Measurements from ENCODE around the gene CDC37. TPM values are rescaled to one million over a fixed set of nuclear protein-coding genes. Genes with fewer than 3 reads are reported as not detected.
A peak's percentile ranks its signal among the peaks of the same experiment; 100 is the strongest.

Gene CDC37
- total RNA-seq, 1 experiment from 2014 or later: 260 TPM

GRCh38 chr19:10404888-10405820 lies 1.8 kb upstream of the CDC37 start (continued):
- TF ChIP-seq ZBTB33 (IDR thresholded peaks at IDR 0.05; ENCODE audit: extremely low read depth, insufficient replicate concordance, low read length) (no peak), ZNF274 (IDR thresholded peaks at IDR 0.05; ENCODE audit: low read depth, low read length) (no peak), SP1 (IDR thresholded peaks at IDR 0.05; ENCODE audit: low read depth) (no peak), YY1 (IDR thresholded peaks at IDR 0.05; ENCODE audit: extremely low read depth, insufficient replicate concordance, low read depth, low read length) (no peak), ZFX (IDR thresholded peaks at IDR 0.05) (no peak), CBX3 (IDR thresholded peaks at IDR 0.05; ENCODE audit: low read depth) (no peak), CEBPB (IDR thresholded peaks at IDR 0.05; ENCODE audit: low read depth) (no peak), FOSL1 (IDR thresholded peaks at IDR 0.05; ENCODE audit: low read depth) (no peak), RAD21 (IDR thresholded peaks at IDR 0.05; ENCODE audit: low read depth) (no peak)

DNA sequence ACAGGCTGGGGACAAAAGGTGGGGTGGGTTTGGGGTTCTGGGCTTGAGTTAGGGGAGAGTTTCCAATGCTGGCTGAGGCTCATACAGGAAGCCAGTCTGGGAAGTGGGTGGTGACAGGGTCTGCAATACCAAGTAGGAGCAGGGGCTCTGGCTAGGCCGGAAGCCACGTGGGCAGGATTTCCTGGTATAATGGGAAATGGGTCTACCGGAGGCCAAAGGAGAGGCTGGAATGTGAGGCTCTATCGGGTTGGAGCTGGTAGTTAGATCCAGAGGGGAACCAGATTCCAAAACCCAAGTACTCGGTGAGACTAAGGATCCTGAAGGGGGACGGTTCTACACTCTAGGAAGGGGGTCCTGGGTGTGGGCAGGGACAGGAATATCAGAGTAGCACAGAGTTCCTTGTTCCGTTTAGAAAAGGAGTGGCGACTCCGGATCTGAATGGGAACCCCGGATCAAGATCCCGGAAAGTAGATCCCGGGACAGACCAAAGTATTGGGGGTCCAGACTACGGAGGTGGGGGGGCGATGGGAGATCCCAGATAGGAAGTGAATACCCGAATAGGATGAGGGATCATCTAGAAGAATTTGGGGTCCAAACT lies 802 bp downstream of the CDC37 start:
- H3K9ac ChIP-seq (ENCODE audit: low read length): peak overlapping the region; percentile 97
- H3K79me2 ChIP-seq (ENCODE audit: insufficient read depth, low read length): peaks cover 58% of the 10 kb centered on the region
- H3K27ac ChIP-seq (ENCODE audit: low read depth, low read length): peak overlapping the region; percentile 79
- ATAC-seq (no peak), DNase-seq (ENCODE audit: low read depth, low spot score) (no peak)
- H3K4me1 ChIP-seq (ENCODE audit: control insufficient read depth in 1 of 2, insufficient read depth in 2 of 2, low read length in 2 of 2): peaks cover 11 to 36% of the 10 kb centered on the region in 2 experiments
- BruUV-seq (replicated peaks): no TSS peak
- no peak overlapping the region for H2AFZ ChIP-seq (ENCODE audit: low read depth, low read length, poor library complexity, severe bottlenecking)
- ChIA-PET POLR2A (interaction anchor here (1.6 to 1.8 kb wide), 2 partner anchors 10 to 21 kb away, joined by 4 to 7 read pairs; no protein-coding TSS in a partner anchor), CTCF (interaction anchor here (1.0 to 4.4 kb wide), 7 partner anchors 9 to 242 kb away, joined by 3 to 60 read pairs (median 4); partner anchors contain the start of gene MRPL4), RAD21 (ENCODE audit: low non-redundant PET in 1 of 2, low total read pairs in 2 of 2, uncharacterized antibody in 2 of 2, unreplicated experiment in 2 of 2) (no interaction called here)
- H3K4me3 ChIP-seq (replicated peaks in 1 of 2; ENCODE audit: low read depth in 1 of 2, low read length in 2 of 2): peak overlapping the region; percentile 94 to 100
- no peaks in the 10 kb centered on the region for H3K9me2 ChIP-seq (ENCODE audit: insufficient read depth)
- intact Hi-C loops (cut with micrococcal nuclease): loop anchor here (5.0 kb wide), 2 partner anchors 75 to 165 kb away; partner anchors contain the start of genes CDKN2D and KRI1
- no peaks in the 10 kb centered on the region for H3K27me3 ChIP-seq (ENCODE audit: insufficient read depth, low read length)
- H3K36me3 ChIP-seq (ENCODE audit: control insufficient read depth in 1 of 2, insufficient read depth in 2 of 2, low read length in 2 of 2): peaks cover 7 to 24% of the 10 kb centered on the region in 2 experiments; a peak in 3 of 4 replicates
- peak overlapping the region; percentile 99 for H3K4me2 ChIP-seq (ENCODE audit: low read length)
- peaks cover 7% of the 10 kb centered on the region; the same call in 1 of the 2 replicates for H4K20me1 ChIP-seq (ENCODE audit: insufficient read depth)
- no peak for TF ChIP-seq ATF3 (IDR thresholded peaks at IDR 0.05)
- TF ChIP-seq, protein P1, sequence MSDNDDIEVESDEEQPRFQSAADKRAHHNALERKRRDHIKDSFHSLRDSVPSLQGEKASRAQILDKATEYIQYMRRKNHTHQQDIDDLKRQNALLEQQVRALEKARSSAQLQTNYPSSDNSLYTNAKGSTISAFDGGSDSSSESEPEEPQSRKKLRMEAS (IDR thresholded peaks at IDR 0.05): peak; percentile 44
- no peaks in the 10 kb centered on the region for H3K9me3 ChIP-seq (ENCODE audit: control insufficient read depth in 1 of 2, insufficient read depth in 1 of 2, low read depth in 1 of 2, low read length in 2 of 2)
